Stimulated activated naive B cell treated with anti-CD40 and anti-IgM and Interleukin-4, amounts not matched to agents 10 μg/mL and 1 μg/mL and 100 μg/mL, for 72 hours (primary cell): Measurements from ENCODE around the gene SMTNL1.

Experiments
- ATAC-seq, 2 donors: fragments of 150-1000 bp; cut with Tn5 transposase; replicated peaks; 2 replicates each; pipeline ENCODE4 v1.10.0; 2021; ENCODE audit warnings: moderate library complexity in 1 of 2
- DNase-seq: peaks from one replicate; pipeline ENCODE4 v3.0.0; 2021
- H3K27ac Mint-ChIP-seq: one replicate; pipeline ENCODE4 v1.8.0; 2022; ENCODE audit warnings: mild to moderate bottlenecking, mixed read lengths
- H3K27me3 Mint-ChIP-seq, 2 donors: one replicate each; pipeline ENCODE4 v1.8.0; 2022; ENCODE audit warnings: mixed read lengths in 2 of 2
- H3K36me3 Mint-ChIP-seq, 2 donors: one replicate each; pipeline ENCODE4 v1.8.0; 2022; ENCODE audit warnings: mixed read lengths in 2 of 2, mild to moderate bottlenecking in 1 of 2
- H3K4me1 Mint-ChIP-seq, 2 donors: one replicate each; pipeline ENCODE4 v1.8.0; 2022; ENCODE audit warnings: mixed read lengths in 2 of 2, mild to moderate bottlenecking in 1 of 2
- H3K4me3 Mint-ChIP-seq, 2 donors: one replicate each; pipeline ENCODE4 v1.8.0; 2022; ENCODE audit warnings: mild to moderate bottlenecking in 2 of 2, mixed read lengths in 2 of 2, moderate library complexity in 1 of 2
- H3K9me3 Mint-ChIP-seq, 2 donors: one replicate each; pipeline ENCODE4 v1.8.0; 2022; ENCODE audit warnings: mixed read lengths in 2 of 2, mild to moderate bottlenecking in 1 of 2

The SMTNL1 gene

DNA sequence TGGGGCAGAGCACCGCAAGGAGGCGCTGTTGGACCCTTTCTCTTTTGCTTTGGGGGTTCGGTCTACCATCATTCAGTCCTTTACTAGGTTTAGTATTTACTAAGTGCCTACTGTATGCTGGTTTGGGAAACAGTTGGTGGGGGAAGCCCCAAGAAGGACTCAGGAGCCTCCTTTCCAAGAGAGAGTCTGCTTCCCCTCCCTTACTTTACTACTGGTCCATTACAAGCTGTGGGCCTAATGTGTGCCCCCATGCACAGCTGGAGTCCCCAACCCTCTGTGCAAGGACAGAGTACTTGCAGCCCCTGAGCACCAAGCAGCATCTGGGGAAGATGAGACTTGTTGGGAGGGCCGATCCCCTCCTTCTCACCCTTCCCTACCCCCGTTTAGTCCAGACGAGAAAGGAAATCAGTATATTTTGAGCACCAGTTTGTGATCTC, 31.0 kb downstream of the SMTNL1 start:
- H3K4me1 Mint-ChIP-seq = peaks cover 20 to 44% of the 10 kb centered on the region in 2 donors
- peak overlapping the region; percentile 91 to 100 for H3K4me3 Mint-ChIP-seq
- peak overlapping the region; percentile 97 for H3K27ac Mint-ChIP-seq
- DNase-seq (no peak), ATAC-seq (peak; percentile 8 to 24)
- peaks cover under 1 to 8% of the 10 kb centered on the region in 2 donors for H3K36me3 Mint-ChIP-seq
- H3K27me3 Mint-ChIP-seq = no peaks in the 10 kb centered on the region
- H3K9me3 Mint-ChIP-seq = no peaks in the 10 kb centered on the region

DNA sequence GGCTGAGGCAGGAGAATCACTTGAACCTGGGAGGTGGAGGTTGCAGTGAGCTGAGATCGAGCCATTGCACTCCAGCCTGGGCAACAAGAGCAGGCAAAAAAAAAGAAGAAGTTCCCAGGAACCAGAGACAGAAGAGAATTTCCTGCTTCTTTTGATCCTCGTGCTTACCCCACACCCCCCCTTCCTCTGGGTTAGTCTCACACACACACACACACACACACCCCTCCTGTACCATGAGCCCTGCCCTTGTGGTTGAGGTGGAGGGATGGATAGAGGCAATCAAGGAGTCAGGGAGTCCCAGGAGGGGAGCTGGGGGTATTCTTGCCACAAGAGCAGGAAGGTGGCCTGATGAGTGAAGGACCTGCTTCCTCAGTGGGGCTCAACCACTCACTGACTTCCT, 34.2 kb downstream of the SMTNL1 start:
- Mint-ChIP-seq H3K27ac (peak overlapping the region; percentile 33), H3K36me3 (peaks cover 0 to 4% of the 10 kb centered on the region in 2 donors), H3K27me3 (peaks cover 0 to 10% of the 10 kb centered on the region in 2 donors), H3K4me1 (peaks cover 7 to 12% of the 10 kb centered on the region in 2 donors), H3K4me3 (no peak overlapping the region), H3K9me3 (no peaks in the 10 kb centered on the region)
- DNase-seq = no peak
- ATAC-seq = no peak

DNA sequence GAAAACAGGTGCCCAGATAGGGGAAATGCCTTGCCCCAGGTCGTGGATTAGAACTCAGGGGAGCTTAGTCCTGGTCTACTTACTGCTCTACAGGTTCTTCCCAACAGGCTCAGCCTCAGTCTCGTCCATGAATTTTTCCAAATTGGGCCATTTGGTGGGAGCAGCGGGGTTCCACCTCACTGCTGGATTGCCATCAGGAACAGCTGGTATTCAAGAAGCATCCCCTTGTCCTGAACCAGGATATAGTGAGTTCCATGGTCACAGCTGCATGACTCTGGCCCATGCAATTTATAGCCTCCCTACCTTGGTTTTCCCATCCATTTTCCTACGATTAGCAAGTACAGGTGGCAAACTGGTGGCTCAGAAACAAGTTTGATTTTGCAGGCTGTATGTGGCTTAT, 36.7 kb downstream of the SMTNL1 start:
- H3K36me3 Mint-ChIP-seq = no peaks in the 10 kb centered on the region
- H3K27me3 Mint-ChIP-seq = peaks cover 0 to 10% of the 10 kb centered on the region in 2 donors
- no peak for DNase-seq
- no peak overlapping the region for H3K27ac Mint-ChIP-seq
- no peaks in the 10 kb centered on the region for H3K9me3 Mint-ChIP-seq
- no peak overlapping the region for H3K4me3 Mint-ChIP-seq
- H3K4me1 Mint-ChIP-seq = no peaks in the 10 kb centered on the region
- ATAC-seq = no peak

DNA sequence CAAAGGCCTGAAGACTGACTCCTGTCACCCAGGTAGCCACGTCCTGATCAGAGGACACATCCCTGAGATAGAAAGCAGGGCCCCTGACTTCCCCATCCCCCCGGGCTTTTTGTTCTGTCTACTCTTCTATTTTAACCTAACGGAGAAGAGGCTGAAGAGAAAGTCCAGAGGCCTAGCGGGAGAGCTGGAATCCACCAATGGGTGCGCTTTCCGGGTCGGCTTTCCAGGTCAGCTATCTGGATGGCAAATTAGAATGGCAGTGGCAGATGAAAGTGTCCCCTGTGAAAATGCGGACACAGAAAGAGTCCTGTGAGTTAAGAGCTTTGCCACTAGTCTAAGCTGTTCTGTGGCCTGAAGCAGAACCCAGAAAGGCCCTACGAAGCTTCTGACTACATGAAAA, 46.9 kb downstream of the SMTNL1 start:
- ATAC-seq = no peak
- Mint-ChIP-seq H3K36me3 (no peaks in the 10 kb centered on the region), H3K27me3 (no peaks in the 10 kb centered on the region), H3K27ac (peak overlapping the region; percentile 42), H3K4me3 (no peak overlapping the region), H3K9me3 (no peaks in the 10 kb centered on the region), H3K4me1 (peaks cover 16 to 30% of the 10 kb centered on the region in 2 donors)
- DNase-seq = no peak

DNA sequence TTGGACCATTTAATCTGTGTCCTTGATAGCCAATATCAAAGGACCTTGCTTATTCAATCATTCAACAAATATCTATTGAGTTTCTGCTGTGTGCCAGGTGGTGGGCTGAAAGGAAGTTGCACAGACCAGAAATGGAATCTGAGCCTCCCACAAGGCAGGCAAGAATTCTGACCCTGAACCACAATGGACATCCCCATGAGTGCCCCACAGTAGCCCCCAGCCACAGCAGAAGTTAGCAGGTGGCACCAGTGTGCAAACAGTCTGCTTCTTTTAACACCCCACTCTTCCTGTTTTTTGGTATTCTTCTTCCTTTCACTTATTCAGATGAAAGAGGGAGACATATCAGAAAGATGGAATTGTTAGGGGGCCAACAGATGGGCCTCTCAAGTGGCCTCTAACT, 47.9 kb downstream of the SMTNL1 start:
- Mint-ChIP-seq H3K27ac (no peak overlapping the region), H3K4me3 (no peak overlapping the region), H3K36me3 (no peaks in the 10 kb centered on the region), H3K27me3 (no peaks in the 10 kb centered on the region), H3K9me3 (peaks cover 0 to 2% of the 10 kb centered on the region in 2 donors), H3K4me1 (peaks cover 16 to 30% of the 10 kb centered on the region in 2 donors)
- peak; percentile 64 to 80 for ATAC-seq
- no peak for DNase-seq

DNA sequence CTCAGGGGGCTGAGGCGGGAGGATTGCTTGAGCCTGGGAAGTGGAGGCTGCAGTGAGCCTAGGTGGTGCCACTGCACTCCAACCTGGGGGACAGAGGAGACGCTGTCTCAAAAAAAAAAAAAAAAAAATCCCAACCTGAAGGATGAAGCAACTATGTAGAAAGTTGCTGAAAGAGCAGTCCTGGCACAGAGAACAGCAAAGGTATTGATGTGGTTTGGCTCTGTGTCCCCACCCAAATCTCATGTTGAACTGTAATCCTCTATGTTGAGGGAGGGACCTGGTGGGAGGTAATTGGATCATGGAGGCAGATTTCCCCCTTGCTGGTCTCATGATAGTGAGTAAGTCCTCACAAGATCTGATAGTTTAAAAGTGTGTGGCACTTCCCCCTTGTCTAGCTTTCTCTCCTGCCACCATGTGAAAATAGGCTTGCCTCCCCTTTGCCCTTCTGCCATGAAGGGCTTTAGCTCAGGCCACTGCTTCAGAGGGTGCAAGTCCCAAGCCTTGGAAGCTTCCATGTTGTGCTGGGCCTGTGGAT, 49.4 kb downstream of the SMTNL1 start:
- Mint-ChIP-seq H3K4me1 (peaks cover 16 to 30% of the 10 kb centered on the region in 2 donors), H3K27me3 (peaks cover 0 to 6% of the 10 kb centered on the region in 2 donors), H3K9me3 (peaks cover 0 to 2% of the 10 kb centered on the region in 2 donors), H3K36me3 (no peaks in the 10 kb centered on the region), H3K27ac (no peak overlapping the region), H3K4me3 (no peak overlapping the region)
- no peak for ATAC-seq
- no peak for DNase-seq

DNA sequence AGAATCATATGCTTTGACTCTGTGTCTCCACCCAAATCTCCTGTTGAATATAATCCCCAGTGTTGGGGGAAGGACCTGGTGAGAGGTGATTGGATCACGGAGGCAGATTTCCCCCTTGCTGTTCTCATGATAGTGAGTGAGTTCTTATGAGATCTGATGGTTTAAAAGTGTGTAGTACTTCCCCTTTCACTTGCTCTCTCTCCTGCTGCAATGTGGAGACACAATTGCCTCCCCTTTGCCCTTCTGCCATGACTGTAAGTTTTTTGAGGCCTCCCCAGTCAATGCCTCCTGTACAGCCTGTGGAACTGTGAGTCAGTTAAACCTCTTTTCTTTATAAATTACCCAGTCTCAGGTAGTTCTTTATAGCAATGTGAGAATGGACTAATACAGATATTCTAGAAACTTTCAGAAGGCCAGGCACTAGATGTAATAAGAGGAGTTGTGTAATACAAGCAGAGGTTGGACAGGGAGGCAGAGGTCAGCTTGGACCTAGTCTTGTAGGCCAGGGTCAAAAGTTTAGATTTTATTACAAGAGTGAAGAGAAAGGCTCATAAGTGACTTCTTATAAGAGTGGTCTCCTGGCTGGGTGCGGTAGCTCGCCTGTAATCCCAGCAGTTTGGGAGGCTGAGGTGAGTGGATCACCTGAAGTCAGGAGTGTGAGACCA, 50.8 kb downstream of the SMTNL1 start:
- H3K4me1 Mint-ChIP-seq = peaks cover 16 to 30% of the 10 kb centered on the region in 2 donors
- no peak overlapping the region for H3K4me3 Mint-ChIP-seq
- peaks cover 4 to 6% of the 10 kb centered on the region in 2 donors for H3K27me3 Mint-ChIP-seq
- DNase-seq = no peak
- peaks cover 0 to 2% of the 10 kb centered on the region in 2 donors for H3K9me3 Mint-ChIP-seq
- H3K27ac Mint-ChIP-seq = no peak overlapping the region
- ATAC-seq = peak; percentile 67 to 70
- no peaks in the 10 kb centered on the region for H3K36me3 Mint-ChIP-seq

DNA sequence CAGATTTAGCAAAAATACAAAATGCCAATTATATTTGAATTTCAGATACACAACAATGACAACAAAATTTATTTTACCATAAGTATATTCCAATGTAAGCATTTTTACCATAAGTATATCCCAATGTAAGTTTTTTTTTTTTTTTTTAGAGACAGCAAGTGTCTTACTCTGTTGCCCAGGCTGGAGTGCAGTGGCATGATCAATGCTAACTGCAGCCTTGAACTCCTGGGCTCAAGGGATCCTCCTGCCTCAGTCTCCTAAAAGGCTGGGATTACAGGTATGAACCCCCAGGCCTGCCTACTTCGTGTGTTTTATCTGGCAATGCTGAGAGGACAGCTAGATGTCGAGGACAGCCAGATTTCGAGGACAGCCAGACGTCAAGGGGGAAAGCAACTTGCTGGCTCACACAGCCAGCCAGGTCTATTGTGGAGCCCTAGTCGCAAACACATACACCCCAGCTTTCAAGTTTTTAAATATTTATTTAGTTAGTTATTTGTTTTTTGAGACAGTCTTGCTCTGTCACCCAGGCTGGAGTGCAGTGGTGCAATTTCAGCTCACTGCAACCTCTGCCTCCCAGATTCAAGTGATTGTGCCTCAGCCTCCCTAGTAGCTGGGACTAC, 59.0 kb downstream of the SMTNL1 start:
- Mint-ChIP-seq H3K27me3 (peaks cover 50 to 51% of the 10 kb centered on the region in 2 donors), H3K36me3 (no peaks in the 10 kb centered on the region), H3K27ac (no peak overlapping the region), H3K4me1 (peaks cover 2 to 10% of the 10 kb centered on the region in 2 donors), H3K4me3 (no peak overlapping the region), H3K9me3 (no peaks in the 10 kb centered on the region)
- DNase-seq = no peak
- no peak for ATAC-seq

DNA sequence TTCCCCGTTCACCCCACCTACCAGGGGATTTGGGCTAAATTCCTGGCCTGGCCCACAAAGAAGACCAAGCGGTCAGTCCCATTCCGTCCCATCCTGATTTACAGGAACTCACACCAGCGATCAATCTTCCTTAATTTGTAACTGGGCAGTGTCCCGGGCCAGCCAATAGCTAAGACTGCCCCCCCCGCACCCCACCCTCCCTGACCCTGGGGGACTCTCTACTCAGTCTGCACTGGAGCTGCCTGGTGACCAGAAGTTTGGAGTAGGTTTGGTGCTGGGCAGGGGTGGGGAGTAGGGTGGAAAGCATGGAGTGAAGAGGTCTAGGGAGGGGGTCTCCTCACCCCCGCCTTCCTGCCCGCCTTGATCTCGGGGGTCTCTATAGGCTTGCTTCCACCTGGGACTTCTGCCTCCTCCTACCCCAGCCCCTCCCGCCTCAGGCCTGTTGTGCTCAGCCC, 60.1 kb downstream of the SMTNL1 start, which contains the start of gene SERPING1:
SERPING1 (plus strand) TSS at position 225 of the 455 bp plus-strand sequence. CDS start 586 bp downstream, outside the sequence.
- Mint-ChIP-seq H3K27me3 (peaks cover 50 to 51% of the 10 kb centered on the region in 2 donors), H3K9me3 (no peaks in the 10 kb centered on the region), H3K27ac (no peak within 1 kb of the TSS), H3K4me1 (peaks cover 2 to 10% of the 10 kb centered on the region in 2 donors), H3K4me3 (peak within 1 kb of the TSS in 1 of 2 donors; percentile 14), H3K36me3 (no peaks in the 10 kb centered on the region)
- DNase-seq = no peak
- no peak for ATAC-seq

DNA sequence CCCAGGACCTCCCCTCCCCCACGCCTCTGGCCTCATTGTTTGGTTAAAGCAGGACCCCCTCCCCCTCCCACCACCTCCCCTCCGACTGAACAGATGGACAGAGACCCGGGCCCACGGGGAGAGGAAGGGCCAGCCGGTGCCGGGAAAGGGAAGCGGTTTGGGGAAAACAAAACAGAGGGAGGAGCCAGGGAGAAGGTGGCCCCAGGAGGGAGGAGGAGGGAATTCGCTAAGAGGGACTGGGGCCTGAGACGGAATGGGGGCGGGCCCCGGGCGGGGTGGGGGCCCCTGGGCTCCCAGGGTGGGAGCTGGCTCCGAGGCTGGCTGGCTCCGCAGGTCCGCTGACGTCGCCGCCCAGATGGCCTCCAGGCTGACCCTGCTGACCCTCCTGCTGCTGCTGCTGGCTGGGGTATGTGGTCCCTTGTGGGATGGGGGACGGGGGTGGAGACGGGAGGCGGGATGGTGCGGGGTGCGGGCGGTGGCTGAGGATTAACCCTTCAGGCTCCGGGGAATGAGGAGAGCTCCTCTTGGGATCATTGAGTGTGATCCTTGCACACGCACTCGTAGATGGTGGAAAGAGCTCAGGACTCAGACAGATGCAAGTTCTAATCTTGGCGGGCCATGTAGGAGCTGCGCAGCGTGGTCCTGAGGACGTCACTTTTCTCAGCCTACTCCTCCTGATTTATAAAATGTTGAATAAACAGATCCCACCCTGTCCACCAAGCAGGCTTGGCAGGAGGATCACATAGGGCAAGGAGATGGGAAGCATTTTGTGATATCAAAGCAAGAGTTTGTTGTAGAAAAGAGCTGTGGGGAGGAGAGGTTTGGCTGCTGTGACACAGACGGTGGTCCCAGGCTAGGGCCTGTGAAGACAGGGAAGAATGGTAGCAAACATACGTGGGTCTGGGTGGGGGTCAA, 60.8 kb downstream of the SMTNL1 start:
- no peaks in the 10 kb centered on the region for H3K36me3 Mint-ChIP-seq
- H3K4me3 Mint-ChIP-seq = peak overlapping the region in 1 of 2 donors; percentile 14
- peaks cover 2 to 10% of the 10 kb centered on the region in 2 donors for H3K4me1 Mint-ChIP-seq
- H3K27me3 Mint-ChIP-seq = peaks cover 46 to 51% of the 10 kb centered on the region in 2 donors
- DNase-seq (no peak), ATAC-seq (no peak)
- no peaks in the 10 kb centered on the region for H3K9me3 Mint-ChIP-seq
- H3K27ac Mint-ChIP-seq = no peak overlapping the region

DNA sequence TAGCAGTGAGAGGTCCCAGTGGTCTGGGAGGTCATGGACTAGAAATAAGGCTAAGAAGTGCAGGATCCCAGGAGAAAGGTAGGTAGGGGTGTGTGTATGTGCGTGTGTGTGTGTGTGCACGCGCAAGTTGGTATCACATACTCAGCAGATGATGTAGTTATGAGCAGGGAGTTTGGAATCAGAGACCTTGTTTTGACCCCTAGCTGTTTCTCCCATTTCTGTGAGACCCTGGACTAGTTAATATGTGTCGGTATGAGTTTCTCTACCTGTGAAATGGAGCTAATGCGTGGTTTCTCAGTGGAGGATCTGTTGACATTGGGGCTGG, 61.4 kb downstream of the SMTNL1 start:
- ATAC-seq = no peak
- no peaks in the 10 kb centered on the region for H3K36me3 Mint-ChIP-seq
- H3K27ac Mint-ChIP-seq = no peak overlapping the region
- no peaks in the 10 kb centered on the region for H3K9me3 Mint-ChIP-seq
- peaks cover 2 to 10% of the 10 kb centered on the region in 2 donors for H3K4me1 Mint-ChIP-seq
- DNase-seq = no peak
- H3K4me3 Mint-ChIP-seq = no peak overlapping the region
- H3K27me3 Mint-ChIP-seq = peaks cover 46 to 49% of the 10 kb centered on the region in 2 donors

DNA sequence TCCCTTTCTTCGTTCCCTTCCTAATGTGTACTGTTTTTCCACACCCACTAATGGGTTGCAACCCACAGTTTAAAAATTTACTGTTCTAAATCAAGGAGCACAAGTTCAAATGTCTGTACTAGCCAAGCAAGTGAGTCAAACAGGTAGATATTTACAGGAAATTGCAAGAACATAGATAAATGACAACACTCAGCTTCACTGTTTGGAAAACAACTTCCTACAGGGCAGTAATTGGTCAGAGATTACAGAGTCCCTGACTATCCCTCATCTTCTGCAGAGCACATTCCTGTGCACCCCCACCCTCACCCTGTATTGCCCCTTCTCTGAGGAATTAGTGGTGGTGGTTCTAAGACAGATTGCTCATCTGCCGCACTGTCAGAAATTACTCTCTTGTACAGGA, 62.0 kb downstream of the SMTNL1 start:
- Mint-ChIP-seq H3K27ac (no peak overlapping the region), H3K36me3 (no peaks in the 10 kb centered on the region), H3K4me3 (no peak overlapping the region), H3K9me3 (no peaks in the 10 kb centered on the region), H3K4me1 (peaks cover 2 to 10% of the 10 kb centered on the region in 2 donors), H3K27me3 (peaks cover 40 to 44% of the 10 kb centered on the region in 2 donors)
- ATAC-seq (no peak), DNase-seq (no peak)
